Lung microvascular endothelial cell (primary cell): ENCODE data around the gene SECTM1. TPM values are rescaled to one million over a fixed set of nuclear protein-coding genes. Genes with fewer than 3 reads are reported as not detected.
"Not testable (repeated sequence)": the region's sequence is repeated elsewhere in the genome, so short reads cannot be mapped to it uniquely, and the experiment has no call there.

ENCODE experiments used
- DNase-seq, 2 donors: peaks; one replicate each; pipeline versions ENCODE4 v3.0.0 to v3.0.0-alpha.2; 2010; ENCODE audit warnings: low read depth in 2 of 2
- total RNA-seq: library from RNA; depleted of rRNA; stranded (reverse); fragments of >200 nt; gene quantifications from 2 replicates; pipeline ENCODE4 v1.2.1, GENCODE V29; 2014

The SECTM1 gene
- total RNA-seq: 1.3 and 1.8 TPM in 2 replicates

- peak; percentile 28 to 74 for DNase-seq
Observed at GRCh38 chr17:82333279-82334171, at the start of gene SECTM1. Gene SECTM1 (minus strand): TSS chr17:82333766. CDS start chr17:82327240, 6,526 bp downstream.

GRCh38 chr17:82382933-82383255, 49.3 kb upstream of the SECTM1 start:
- no peak for DNase-seq

GRCh38 chr17:82382220-82382932, 48.8 kb upstream of the SECTM1 start:
- DNase-seq: not testable (repeated sequence)

- not testable (repeated sequence) for DNase-seq
Observed at GRCh38 chr17:82381703-82382009, 48.1 kb upstream of the SECTM1 start.

GRCh38 chr17:82380860-82381702, 47.5 kb upstream of the SECTM1 start:
- DNase-seq: no peak

- DNase-seq: no peak
Observed at GRCh38 chr17:82378741-82379021, 45.1 kb upstream of the SECTM1 start.

GRCh38 chr17:82377924-82378740, 44.6 kb upstream of the SECTM1 start:
- no peak for DNase-seq

- not testable (repeated sequence) for DNase-seq
Observed at GRCh38 chr17:82377294-82377693, 43.7 kb upstream of the SECTM1 start.

- no peak for DNase-seq
Observed at GRCh38 chr17:82376042-82376730, 42.6 kb upstream of the SECTM1 start.

GRCh38 chr17:82375359-82376041, 41.9 kb upstream of the SECTM1 start:
- no peak for DNase-seq

- DNase-seq: no peak
Observed at GRCh38 chr17:82374626-82375331, 41.2 kb upstream of the SECTM1 start.

- no peak for DNase-seq
Observed at GRCh38 chr17:82373731-82374625, 40.4 kb upstream of the SECTM1 start.

GRCh38 chr17:82373072-82373452, 39.5 kb upstream of the SECTM1 start:
- DNase-seq: not testable (repeated sequence)

- DNase-seq: no peak
Observed at GRCh38 chr17:82372249-82373071, 38.9 kb upstream of the SECTM1 start.

- no peak for DNase-seq
Observed at GRCh38 chr17:82371333-82372248, 38.0 kb upstream of the SECTM1 start, which contains the start of gene UTS2R. Gene UTS2R (plus strand): TSS chr17:82371765. CDS start chr17:82374325, 2,560 bp downstream.
